Heart left ventricle (tissue), 13 donors: ENCODE measurements around the gene ZBTB8A.

Experiments used
- CTCF ChIP-seq, 12 donors: fragments of 200-600 bp; sonication (generic) in 4 of 12; IDR thresholded peaks; one replicate each; pipeline versions ENCODE4 v1.5.0 to v1.8.0; 2018 to 2022; ENCODE audit warnings: antibody characterized with exemption in 12 of 12, mild to moderate bottlenecking in 5 of 12
- POLR2A ChIP-seq, 2 donors: fragments of 450-650 bp; IDR thresholded peaks; one replicate each; pipeline ENCODE4 v1.6.1; 2017; ENCODE audit warnings: antibody characterized with exemption in 2 of 2, mild to moderate bottlenecking in 2 of 2, moderate library complexity in 2 of 2
- donor health status: ischemic (EF 13 %, LVEDD 7.1; RV severe dilation, severe dysfunction).
- donor health status: DM: no; HTN: yes; CAD: no.
- donor health status: DM: no; HTN: no; CAD: no.
- donor health status: ischemic (EF 25% LVEDD 6.9; RV normal size, moderate dysfunction).
- donor health status: ischemic (EF 25% LVEDD 5.7; RV mildly dilated, moderate dysfunction).
- donor health status: ischemic (EF 35%, LVEDD 5.7; RV mildly dilated, moderate dysfunction).
- donor health status: nonischemic (EF 11% LVEDD 7.7; RV severe dilation, severe dysfunction).
- donor health status: DM: yes; HTN: yes; CAD: no.
- donor health status: PGD.
- donor health status: ischemic (EF 29% LVEDD 5.4; RV normal size, mild dysfunction).
- donor health status: nonischemic (EF 23%, LVEDD 6.1; RV moderate dilation, normal function).

GRCh38 chr1:32541064-32541566 is 1.9 kb downstream of the ZBTB8A start:
- no peak for TF ChIP-seq CTCF (IDR thresholded peaks at IDR 0.05)
- TF ChIP-seq POLR2A (IDR thresholded peaks at IDR 0.05) = no peak
